ENCODE data around the gene CEMIP. TPM values are rescaled to one million over a fixed set of nuclear protein-coding genes. Genes with fewer than 3 reads are reported as not detected.

CEMIP gene
- polyA plus RNA-seq, 1 of the 3 experiments (the other 2 are of a cell fraction), result 27.8 TPM

DNA sequence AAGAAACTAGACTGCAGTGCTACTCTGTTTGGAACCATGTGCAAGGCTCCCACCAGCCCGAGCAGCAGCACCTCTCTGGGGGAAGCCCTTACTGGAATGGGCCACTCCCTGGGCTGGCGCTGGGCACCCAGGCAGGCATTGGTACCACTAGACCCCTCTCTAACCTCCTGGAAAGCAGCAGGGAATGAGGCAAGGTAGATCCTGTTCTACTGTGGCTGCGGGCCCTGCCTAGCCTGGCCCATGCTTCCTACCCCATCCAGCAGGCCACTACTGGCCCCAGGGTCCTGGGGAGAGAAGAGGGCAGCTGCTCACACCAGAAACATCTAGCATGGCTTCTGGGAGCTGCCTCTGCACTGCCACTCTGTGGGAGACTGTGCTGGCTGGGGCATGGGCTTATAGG is 165.6 kb downstream of the CEMIP start:
- no peak overlapping the region for H2AFZ ChIP-seq (ENCODE audit: low read depth)
- ChIA-PET POLR2A (no interaction called here), CTCF (interaction anchor here (0.6 to 1.5 kb wide), 2 partner anchors 25 to 489 kb away, joined by 3 to 7 read pairs; no protein-coding TSS in a partner anchor)
- no peaks in the 10 kb centered on the region for H3K9me3 ChIP-seq
- H3K36me3 ChIP-seq (replicated peaks in 1 of 2; ENCODE audit: control insufficient read depth in 1 of 2, insufficient read depth in 2 of 2, low read length in 1 of 2), result peaks cover 0 to 82% of the 10 kb centered on the region in 2 experiments
- no peaks in the 10 kb centered on the region for H4K20me1 ChIP-seq (ENCODE audit: insufficient read depth)
- H3K27me3 ChIP-seq (ENCODE audit: insufficient read depth), result no peaks in the 10 kb centered on the region
- H3K4me1 ChIP-seq (ENCODE audit: control insufficient read depth in 1 of 2, insufficient read depth in 2 of 2, low read depth in 1 of 2, low read length in 1 of 2), result no peaks in the 10 kb centered on the region; a peak in 1 of 4 replicates
- H3K4me2 ChIP-seq, result no peak overlapping the region
- TF ChIP-seq SIN3A (IDR thresholded peaks at IDR 0.05; ENCODE audit: borderline replicate concordance, low read depth, low read length), result no peak
- TF ChIP-seq MXI1 (IDR thresholded peaks at IDR 0.05; ENCODE audit: low read depth, low read length), result no peak
- no peak for TF ChIP-seq MEF2A (IDR thresholded peaks at IDR 0.05; ENCODE audit: borderline replicate concordance, low read depth)
- no peak for TF ChIP-seq TAF1 (IDR thresholded peaks at IDR 0.05; ENCODE audit: borderline replicate concordance, low read depth, low read length)
- no peak for TF ChIP-seq EP300 (IDR thresholded peaks at IDR 0.05; ENCODE audit: borderline replicate concordance in 1 of 2, low read depth in 1 of 2, low read length in 1 of 2)
- no peak for TF ChIP-seq NRF1 (IDR thresholded peaks at IDR 0.05; ENCODE audit: low read depth, low read length)
- TF ChIP-seq, protein P1, sequence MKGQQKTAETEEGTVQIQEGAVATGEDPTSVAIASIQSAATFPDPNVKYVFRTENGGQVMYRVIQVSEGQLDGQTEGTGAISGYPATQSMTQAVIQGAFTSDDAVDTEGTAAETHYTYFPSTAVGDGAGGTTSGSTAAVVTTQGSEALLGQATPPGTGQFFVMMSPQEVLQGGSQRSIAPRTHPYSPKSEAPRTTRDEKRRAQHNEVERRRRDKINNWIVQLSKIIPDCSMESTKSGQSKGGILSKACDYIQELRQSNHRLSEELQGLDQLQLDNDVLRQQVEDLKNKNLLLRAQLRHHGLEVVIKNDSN (IDR thresholded peaks at IDR 0.05; ENCODE audit: borderline replicate concordance, low read depth), result no peak
- no peak for TF ChIP-seq FOXM1 (IDR thresholded peaks at IDR 0.05; ENCODE audit: low read depth)
- no peak for TF ChIP-seq YY1 (IDR thresholded peaks at IDR 0.05; ENCODE audit: low read depth)
- TF ChIP-seq, protein P2, sequence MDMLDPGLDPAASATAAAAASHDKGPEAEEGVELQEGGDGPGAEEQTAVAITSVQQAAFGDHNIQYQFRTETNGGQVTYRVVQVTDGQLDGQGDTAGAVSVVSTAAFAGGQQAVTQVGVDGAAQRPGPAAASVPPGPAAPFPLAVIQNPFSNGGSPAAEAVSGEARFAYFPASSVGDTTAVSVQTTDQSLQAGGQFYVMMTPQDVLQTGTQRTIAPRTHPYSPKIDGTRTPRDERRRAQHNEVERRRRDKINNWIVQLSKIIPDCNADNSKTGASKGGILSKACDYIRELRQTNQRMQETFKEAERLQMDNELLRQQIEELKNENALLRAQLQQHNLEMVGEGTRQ (IDR thresholded peaks at IDR 0.05; ENCODE audit: borderline replicate concordance, low read depth, low read length), result no peak
- TF ChIP-seq TEAD4 (IDR thresholded peaks at IDR 0.05; ENCODE audit: borderline replicate concordance, insufficient read depth), result no peak
- TF ChIP-seq CHD2 (IDR thresholded peaks at IDR 0.05; ENCODE audit: low read length, partially characterized antibody), result no peak
- TF ChIP-seq RAD21 (IDR thresholded peaks at IDR 0.05; ENCODE audit: low read length), result no peak
- H3K9me2 ChIP-seq, result no peaks in the 10 kb centered on the region
- H3K27ac ChIP-seq (ENCODE audit: low read depth in 2 of 2, low read length in 1 of 2), result no peak overlapping the region
- H3K9ac ChIP-seq, result no peak overlapping the region
- WGBS (ENCODE audit: low lambda C conversion rate), result 80% methylated on average over 1 of the region's 3 CpGs
- no peak overlapping the region for H3K4me3 ChIP-seq (ENCODE audit: low read depth in 2 of 2, low read length in 1 of 2)
- no peak for DNase-seq
- no peaks in the 10 kb centered on the region for H3K79me2 ChIP-seq (ENCODE audit: insufficient read depth)
- H3F3A ChIP-seq (replicated peaks; ENCODE audit: insufficient read depth), result no peaks in the 10 kb centered on the region

DNA sequence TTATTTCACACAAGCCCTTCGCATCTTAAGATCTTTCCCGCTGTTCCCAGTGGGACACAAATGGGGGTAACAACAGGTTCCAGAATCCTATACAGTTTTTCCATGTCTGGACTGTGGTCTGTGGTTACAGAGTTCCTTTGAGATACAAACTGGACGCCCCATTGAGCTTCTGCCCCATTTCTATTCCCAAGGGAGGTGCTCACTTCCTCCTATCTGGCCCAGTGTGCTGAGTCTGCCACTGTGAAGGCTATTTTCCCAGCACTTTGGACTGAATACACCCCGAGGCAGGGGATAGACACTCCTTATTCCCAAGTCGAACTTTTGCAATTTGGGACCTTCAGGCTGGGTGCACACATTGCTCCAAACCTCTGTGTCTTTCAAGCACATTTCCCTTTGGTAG is 166.4 kb downstream of the CEMIP start:
- H2AFZ ChIP-seq (ENCODE audit: low read depth), result no peak overlapping the region
- no peak overlapping the region for H3K4me2 ChIP-seq
- H3K27ac ChIP-seq (ENCODE audit: low read depth in 2 of 2, low read length in 1 of 2), result no peak overlapping the region
- no peaks in the 10 kb centered on the region for H3K9me3 ChIP-seq
- H3K27me3 ChIP-seq (ENCODE audit: insufficient read depth), result no peaks in the 10 kb centered on the region
- H4K20me1 ChIP-seq (ENCODE audit: insufficient read depth), result no peaks in the 10 kb centered on the region
- H3K9me2 ChIP-seq, result no peaks in the 10 kb centered on the region
- H3K9ac ChIP-seq, result no peak overlapping the region
- H3K79me2 ChIP-seq (ENCODE audit: insufficient read depth), result no peaks in the 10 kb centered on the region
- CTCF ChIA-PET, result interaction anchor here (1.2 to 1.5 kb wide), 2 partner anchors 25 to 378 kb away, joined by 3 to 7 read pairs; no protein-coding TSS in a partner anchor
- no peak for DNase-seq
- H3F3A ChIP-seq (replicated peaks; ENCODE audit: insufficient read depth), result no peaks in the 10 kb centered on the region
- H3K4me1 ChIP-seq (ENCODE audit: control insufficient read depth in 1 of 2, insufficient read depth in 2 of 2, low read depth in 1 of 2, low read length in 1 of 2), result no peaks in the 10 kb centered on the region
- POLR2A ChIA-PET, result no interaction called here
- H3K4me3 ChIP-seq (ENCODE audit: low read depth in 2 of 2, low read length in 1 of 2), result no peak overlapping the region
- WGBS (ENCODE audit: low lambda C conversion rate), result 91% methylated on average over 5 of the region's 5 CpGs
- H3K36me3 ChIP-seq (replicated peaks in 1 of 2; ENCODE audit: control insufficient read depth in 1 of 2, insufficient read depth in 2 of 2, low read length in 1 of 2), result peaks cover 0 to 84% of the 10 kb centered on the region in 2 experiments
- TF ChIP-seq SIN3A (IDR thresholded peaks at IDR 0.05; ENCODE audit: borderline replicate concordance, low read depth, low read length) (no peak), POLR2AphosphoS5 (IDR thresholded peaks at IDR 0.05; ENCODE audit: low read depth, low read length) (no peak), TAF1 (IDR thresholded peaks at IDR 0.05; ENCODE audit: borderline replicate concordance, low read depth, low read length) (no peak), GATA2 (CRISPR knock-in tag; IDR thresholded peaks at IDR 0.05) (no peak), RFX5 (IDR thresholded peaks at IDR 0.05; ENCODE audit: low read length) (no peak), FOSL2 (IDR thresholded peaks at IDR 0.05; ENCODE audit: borderline replicate concordance, low read depth) (no peak), FOXJ3 (CRISPR knock-in tag; IDR thresholded peaks at IDR 0.05) (no peak), JUND (IDR thresholded peaks at IDR 0.05) (no peak), RXRA (IDR thresholded peaks at IDR 0.05; ENCODE audit: borderline replicate concordance, low read depth) (no peak), FOXM1 (IDR thresholded peaks at IDR 0.05; ENCODE audit: low read depth) (no peak), NFIC (IDR thresholded peaks at IDR 0.05; ENCODE audit: borderline replicate concordance) (no peak)
- TF ChIP-seq, protein P3, sequence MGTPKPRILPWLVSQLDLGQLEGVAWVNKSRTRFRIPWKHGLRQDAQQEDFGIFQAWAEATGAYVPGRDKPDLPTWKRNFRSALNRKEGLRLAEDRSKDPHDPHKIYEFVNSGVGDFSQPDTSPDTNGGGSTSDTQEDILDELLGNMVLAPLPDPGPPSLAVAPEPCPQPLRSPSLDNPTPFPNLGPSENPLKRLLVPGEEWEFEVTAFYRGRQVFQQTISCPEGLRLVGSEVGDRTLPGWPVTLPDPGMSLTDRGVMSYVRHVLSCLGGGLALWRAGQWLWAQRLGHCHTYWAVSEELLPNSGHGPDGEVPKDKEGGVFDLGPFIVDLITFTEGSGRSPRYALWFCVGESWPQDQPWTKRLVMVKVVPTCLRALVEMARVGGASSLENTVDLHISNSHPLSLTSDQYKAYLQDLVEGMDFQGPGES (IDR thresholded peaks at IDR 0.05; ENCODE audit: low read depth, low read length), result no peak
- TF ChIP-seq, protein P2 (IDR thresholded peaks at IDR 0.05; ENCODE audit: borderline replicate concordance, low read depth, low read length), result no peak
